GM21360 (cell line): Measurements from ENCODE around the gene ABCA7.

ENCODE experiments used
- ATAC-seq: cut with Tn5 transposase; IDR thresholded peaks from one replicate; pipeline ENCODE4 v1.9.1; 2021; ENCODE audit warnings: mild to moderate bottlenecking, moderate library complexity; ENCODE audit not compliant: unreplicated experiment

The ABCA7 gene

DNA sequence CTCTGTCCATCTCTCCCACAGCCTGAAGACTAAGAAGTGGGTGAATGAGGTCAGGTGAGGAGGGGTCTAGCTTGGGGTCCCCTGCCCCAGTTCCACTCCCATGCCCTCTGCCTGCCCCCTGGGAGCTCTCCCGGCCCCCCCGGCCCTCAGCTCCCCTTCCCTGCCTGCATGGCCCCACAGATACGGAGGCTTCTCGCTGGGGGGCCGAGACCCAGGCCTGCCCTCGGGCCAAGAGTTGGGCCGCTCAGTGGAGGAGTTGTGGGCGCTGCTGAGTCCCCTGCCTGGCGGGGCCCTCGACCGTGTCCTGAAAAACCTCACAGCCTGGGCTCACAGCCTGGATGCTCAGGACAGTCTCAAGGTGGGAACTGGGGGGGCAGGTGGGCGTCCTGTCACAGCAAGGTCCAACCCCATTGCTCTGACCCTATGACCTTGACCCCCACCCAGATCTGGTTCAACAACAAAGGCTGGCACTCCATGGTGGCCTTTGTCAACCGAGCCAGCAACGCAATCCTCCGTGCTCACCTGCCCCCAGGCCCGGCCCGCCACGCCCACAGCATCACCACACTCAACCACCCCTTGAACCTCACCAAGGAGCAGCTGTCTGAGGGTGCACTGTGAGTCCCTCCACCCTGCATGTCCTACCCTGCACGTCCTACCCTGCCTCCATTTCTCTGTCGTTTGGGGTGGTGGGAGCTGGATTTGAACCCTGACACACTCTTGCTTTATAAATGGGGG, 16.1 kb downstream of the ABCA7 start:
- no peak for ATAC-seq

DNA sequence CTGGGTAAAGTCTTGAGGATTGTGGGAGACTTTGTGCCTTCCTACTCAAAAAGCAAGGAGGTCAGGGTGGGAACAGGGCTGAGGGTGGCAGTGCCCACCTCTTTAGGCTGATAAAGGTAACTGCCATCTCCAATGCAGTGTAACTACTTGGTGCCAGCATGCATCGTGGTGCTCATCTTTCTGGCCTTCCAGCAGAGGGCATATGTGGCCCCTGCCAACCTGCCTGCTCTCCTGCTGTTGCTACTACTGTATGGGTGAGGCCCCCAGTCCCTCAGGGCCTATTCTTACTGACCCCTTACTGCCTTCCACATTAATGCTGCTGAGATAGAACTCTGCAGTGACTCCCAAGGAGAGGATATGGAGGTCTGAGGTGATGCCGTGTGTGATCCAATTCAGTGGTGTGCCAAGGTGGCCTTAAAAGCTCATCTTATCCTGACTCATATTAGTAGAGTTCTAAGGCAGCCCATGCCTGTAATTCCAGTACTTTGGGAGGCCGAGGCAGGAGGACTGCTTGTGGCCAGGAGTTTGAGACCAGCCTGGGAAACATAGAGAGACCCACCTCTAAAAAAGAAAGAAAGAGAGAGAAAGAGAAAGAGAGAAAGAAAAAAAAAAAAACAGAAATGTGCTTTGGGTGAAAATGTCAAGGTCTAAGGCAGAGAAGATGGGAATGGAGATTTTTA, 17.4 kb downstream of the ABCA7 start:
- ATAC-seq, result no peak

GRCh38 chr19:1058112-1058511, 18.2 kb downstream of the ABCA7 start:
- no peak for ATAC-seq

DNA sequence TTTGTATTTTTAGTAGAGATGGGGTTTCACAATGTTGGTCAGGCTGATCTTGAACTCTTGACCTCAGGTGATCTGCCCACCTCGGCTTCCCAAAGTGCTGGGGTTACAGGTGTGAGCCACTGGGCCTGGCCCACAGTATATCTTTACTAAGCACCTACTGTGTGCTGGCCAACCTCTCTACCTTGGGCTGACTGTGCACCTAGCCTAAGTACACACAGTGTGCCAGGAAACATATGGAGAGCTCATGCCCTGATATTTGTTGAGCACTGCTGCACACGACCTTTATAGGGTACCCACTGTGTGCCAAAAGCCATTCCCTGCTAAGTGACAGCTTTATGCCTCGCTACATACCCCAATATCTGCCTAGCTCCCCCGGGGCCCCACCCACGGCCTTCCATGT, 20.8 kb downstream of the ABCA7 start:
- ATAC-seq, result no peak

DNA sequence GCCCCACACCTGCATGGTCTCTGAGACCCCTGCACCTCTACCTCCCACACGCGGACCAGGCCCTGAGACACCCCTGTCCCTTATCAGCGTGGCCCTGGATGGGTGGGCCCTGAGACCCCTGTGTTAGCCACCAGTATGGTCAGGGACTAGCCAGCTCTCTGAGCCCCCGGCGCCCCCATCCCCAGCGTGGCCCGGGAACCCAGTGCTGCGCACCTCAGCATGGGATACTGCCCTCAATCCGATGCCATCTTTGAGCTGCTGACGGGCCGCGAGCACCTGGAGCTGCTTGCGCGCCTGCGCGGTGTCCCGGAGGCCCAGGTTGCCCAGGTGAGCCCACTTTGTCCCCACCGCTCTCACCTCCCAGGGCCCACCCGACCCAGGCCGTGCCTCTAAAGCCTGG, 22.1 kb downstream of the ABCA7 start:
- ATAC-seq, result no peak

GRCh38 chr19:1062387-1063029, 22.6 kb downstream of the ABCA7 start:
- no peak for ATAC-seq

DNA sequence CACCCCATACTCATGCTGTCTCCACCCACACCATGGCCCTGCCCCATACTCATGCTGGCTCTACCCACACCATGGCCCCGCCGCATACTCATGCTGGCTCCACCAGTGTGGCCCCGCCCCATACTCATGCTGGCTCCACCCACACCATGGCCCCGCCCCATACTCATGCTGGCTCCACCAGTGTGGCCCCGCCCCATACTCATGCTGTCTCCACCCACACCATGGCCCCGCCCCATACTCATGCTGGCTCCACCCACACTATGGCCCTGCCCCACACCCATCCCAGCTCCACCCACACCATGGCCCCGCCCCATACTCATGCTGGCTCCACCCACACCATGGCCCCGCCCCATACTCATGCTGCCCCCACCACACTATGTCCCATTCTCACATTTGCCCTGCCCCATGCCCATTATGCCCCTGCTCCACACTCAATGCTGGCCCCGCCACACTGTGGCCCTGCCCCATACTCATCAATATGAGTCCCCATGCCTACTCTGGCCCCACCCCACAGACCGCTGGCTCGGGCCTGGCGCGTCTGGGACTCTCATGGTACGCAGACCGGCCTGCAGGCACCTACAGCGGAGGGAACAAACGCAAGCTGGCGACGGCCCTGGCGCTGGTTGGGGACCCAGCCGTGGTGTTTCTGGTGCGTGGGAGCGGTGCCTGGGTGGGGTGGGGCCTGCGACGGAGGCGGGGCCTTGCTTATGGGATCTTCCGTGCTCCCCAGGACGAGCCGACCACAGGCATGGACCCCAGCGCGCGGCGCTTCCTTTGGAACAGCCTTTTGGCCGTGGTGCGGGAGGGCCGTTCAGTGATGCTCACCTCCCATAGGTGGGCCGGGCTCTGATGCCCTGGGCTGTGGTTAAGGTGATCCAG, 23.4 kb downstream of the ABCA7 start:
- ATAC-seq, result no peak

- ATAC-seq, result no peak
These were observed 24.2 kb downstream of the ABCA7 start for GRCh38 chr19:1063909-1064660.

GRCh38 chr19:1064661-1065605, 25.0 kb downstream of the ABCA7 start:
- ATAC-seq, result no peak

- ATAC-seq, result no peak
These were observed 25.8 kb downstream of the ABCA7 start for GRCh38 chr19:1065606-1066109.

GRCh38 chr19:1066251-1066747, 26.4 kb downstream of the ABCA7 start:
- no peak for ATAC-seq

DNA sequence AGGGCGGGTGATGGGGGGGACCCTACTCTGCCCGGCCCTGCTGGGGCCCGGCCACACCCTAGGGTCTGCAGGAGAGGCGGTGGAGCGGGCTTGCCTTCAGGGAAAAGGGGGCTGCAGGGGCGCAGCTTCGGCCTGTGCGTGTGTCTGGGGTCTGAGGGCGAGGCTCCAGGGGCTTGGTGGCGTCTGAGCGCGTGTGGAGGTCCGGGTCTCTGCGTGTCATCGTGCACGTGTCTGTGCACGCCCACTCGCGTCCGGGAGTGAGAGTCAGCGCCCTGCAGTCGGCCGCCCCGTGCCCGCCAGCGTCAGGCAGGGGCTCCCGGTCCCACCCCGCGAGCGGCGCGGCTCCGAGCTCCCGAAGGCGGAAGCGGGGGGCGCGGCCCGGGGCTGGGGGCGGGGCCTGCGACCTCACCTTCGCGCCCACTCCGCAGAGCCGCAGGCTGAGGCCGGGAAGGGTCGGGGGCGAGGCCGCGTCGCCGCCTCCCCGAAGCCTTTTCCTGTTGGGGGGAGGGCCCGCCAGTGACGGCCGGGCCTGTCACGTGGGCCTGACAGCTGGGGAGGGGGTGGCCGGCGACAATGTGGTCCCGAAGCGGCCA, 26.9 kb downstream of the ABCA7 start, which contains the start of gene ARHGAP45:
TSS of gene ARHGAP45 (plus strand) at position 420 of the 593 bp plus-strand sequence. CDS start 239 bp downstream, outside the sequence.
- no peak for ATAC-seq

- no peak for ATAC-seq
These were observed 27.5 kb downstream of the ABCA7 start for GRCh38 chr19:1067341-1067957.

GRCh38 chr19:1068009-1069001, 28.4 kb downstream of the ABCA7 start:
- ATAC-seq, result no peak

GRCh38 chr19:1069009-1069779, 29.3 kb downstream of the ABCA7 start:
- ATAC-seq, result no peak

DNA sequence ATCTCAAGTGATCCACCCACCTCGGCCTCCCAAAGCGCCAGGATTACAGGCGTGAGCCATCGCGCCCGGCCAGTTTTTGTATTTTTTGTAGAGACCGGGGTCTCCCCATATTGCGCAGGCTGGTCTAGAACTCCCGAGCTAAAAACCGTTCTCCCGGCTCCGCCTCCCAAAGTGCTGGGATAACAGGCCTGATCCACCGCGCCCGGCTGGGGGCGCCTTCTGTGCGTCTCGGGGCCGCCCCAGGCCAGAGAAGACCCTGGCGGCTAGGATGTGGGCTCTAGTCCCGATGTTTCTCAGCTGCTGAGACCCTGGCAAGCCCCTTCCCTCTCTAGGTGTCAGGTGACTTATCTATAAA, 30.6 kb downstream of the ABCA7 start:
- ATAC-seq, result no peak
